ENCODE data around the gene DTD1.

DNA sequence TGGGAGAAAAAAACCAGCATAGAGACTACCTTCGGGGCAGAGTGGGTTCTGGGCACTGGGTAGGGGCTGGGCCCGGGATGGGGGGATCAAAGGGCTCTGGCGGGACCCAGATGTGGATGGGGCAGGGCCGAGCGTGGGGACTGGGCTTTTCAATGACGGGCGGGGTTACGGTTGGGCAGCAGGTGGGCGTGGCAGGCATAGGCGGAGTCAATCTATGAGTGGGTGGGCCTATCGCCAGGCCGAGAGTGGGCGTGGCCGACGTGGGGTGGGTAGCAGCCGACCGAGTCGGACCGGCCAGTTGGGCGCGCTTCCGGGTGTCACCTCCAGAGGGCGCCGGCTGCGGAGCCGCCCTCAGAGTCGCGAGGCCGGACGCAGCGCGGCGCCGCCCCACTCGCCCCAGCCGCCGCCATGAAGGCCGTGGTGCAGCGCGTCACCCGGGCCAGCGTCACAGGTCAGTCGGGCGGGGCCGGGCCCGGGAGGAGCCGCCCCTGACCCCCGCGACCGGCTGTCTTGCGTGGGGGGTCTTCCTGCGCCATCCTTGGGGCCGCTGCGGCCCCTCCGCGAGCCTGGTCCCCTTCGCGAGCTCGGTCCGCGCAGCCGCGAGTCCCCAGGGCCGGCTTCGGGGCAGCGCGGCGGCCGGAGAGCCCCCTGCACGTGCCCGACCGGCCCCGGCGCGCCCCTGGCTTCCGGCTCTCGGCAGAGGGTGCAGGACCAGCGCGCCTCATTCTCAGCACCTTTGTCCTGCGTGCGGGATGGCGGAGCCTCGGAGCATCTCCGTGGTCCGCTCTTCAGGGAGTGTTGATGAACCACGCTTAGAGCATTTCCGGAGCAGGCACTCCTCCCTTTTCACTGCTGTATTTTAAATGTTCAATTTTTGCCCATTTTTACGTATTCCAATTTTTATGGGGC lies at the start of gene DTD1:
- TF ChIP-seq, protein P1, sequence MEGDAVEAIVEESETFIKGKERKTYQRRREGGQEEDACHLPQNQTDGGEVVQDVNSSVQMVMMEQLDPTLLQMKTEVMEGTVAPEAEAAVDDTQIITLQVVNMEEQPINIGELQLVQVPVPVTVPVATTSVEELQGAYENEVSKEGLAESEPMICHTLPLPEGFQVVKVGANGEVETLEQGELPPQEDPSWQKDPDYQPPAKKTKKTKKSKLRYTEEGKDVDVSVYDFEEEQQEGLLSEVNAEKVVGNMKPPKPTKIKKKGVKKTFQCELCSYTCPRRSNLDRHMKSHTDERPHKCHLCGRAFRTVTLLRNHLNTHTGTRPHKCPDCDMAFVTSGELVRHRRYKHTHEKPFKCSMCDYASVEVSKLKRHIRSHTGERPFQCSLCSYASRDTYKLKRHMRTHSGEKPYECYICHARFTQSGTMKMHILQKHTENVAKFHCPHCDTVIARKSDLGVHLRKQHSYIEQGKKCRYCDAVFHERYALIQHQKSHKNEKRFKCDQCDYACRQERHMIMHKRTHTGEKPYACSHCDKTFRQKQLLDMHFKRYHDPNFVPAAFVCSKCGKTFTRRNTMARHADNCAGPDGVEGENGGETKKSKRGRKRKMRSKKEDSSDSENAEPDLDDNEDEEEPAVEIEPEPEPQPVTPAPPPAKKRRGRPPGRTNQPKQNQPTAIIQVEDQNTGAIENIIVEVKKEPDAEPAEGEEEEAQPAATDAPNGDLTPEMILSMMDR (IDR thresholded peaks at IDR 0.05; ENCODE audit: borderline replicate concordance, extremely low read depth, low read length, poor library complexity, severe bottlenecking), result peak; percentile 47
- TF ChIP-seq EZH2 (IDR thresholded peaks at IDR 0.05; ENCODE audit: borderline replicate concordance, low read depth, low read length, severe bottlenecking), result no peak
